ENCODE data around the gene PLA2G1B.
"Not testable (repeated sequence)": the region's sequence is repeated elsewhere in the genome, so short reads cannot be mapped to it uniquely, and the experiment has no call there.

Gene PLA2G1B

DNA sequence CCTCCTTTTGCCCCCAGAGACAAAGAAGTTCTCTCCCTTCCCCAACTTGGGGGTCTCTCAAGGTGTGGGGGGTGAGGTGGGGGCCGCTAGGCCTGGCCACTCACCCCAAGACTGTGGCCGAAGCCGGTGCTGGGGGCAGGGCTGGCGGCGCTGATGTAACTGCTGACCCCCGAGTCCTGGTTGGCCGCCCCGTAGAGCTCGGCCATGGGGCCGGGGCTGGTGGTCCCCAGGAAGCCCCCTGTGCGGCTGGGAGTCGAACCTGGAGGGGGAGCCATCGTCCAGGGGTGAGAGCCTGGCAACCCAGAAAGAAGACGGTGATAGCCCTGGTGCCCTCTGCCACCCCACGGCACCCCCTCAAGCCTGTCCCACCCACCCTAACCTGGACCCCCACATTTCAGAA lies 18.5 kb upstream of the PLA2G1B start:
- CTCF ChIA-PET, result interaction anchor here (1.0 kb wide), 1 partner anchor 8 kb away, joined by 3 read pairs; no protein-coding TSS in a partner anchor

DNA sequence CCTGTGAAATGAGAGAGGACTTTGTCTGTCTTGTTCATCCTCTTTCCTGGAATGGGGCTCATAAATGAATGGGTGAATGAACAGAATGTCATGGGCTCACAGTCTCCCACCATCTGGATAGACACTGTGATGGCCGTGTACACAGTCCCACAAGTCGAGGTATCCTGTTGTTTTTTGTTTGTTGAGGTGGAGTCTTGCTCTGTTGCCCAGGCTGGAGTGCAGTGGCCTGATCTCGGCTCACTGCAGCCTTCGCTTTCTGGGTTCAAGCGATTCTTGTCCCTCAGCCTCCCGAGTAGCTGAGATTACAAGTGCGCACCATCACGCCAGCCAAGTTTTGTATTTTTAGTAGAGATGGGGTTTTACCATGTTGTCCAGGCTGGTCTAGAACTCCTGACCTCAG lies 16.1 kb upstream of the PLA2G1B start:
- POLR2A ChIA-PET, result no interaction called here
- TF ChIP-seq, protein P1, sequence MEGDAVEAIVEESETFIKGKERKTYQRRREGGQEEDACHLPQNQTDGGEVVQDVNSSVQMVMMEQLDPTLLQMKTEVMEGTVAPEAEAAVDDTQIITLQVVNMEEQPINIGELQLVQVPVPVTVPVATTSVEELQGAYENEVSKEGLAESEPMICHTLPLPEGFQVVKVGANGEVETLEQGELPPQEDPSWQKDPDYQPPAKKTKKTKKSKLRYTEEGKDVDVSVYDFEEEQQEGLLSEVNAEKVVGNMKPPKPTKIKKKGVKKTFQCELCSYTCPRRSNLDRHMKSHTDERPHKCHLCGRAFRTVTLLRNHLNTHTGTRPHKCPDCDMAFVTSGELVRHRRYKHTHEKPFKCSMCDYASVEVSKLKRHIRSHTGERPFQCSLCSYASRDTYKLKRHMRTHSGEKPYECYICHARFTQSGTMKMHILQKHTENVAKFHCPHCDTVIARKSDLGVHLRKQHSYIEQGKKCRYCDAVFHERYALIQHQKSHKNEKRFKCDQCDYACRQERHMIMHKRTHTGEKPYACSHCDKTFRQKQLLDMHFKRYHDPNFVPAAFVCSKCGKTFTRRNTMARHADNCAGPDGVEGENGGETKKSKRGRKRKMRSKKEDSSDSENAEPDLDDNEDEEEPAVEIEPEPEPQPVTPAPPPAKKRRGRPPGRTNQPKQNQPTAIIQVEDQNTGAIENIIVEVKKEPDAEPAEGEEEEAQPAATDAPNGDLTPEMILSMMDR (IDR thresholded peaks at IDR 0.05; ENCODE audit: insufficient read depth, low read length, missing control alignments), result no peak
- CTCF ChIA-PET, result no interaction called here
- H3K4me3 ChIP-seq (ENCODE audit: low read depth, low read length), result no peak overlapping the region
- DNase-seq (ENCODE audit: low read depth, low spot score), result no peak

More for the DNA sequence above, 18.5 kb upstream of the PLA2G1B start:
- TF ChIP-seq, protein P1 (IDR thresholded peaks at IDR 0.05; ENCODE audit: insufficient read depth, low read length, missing control alignments), result no peak
- POLR2A ChIA-PET, result no interaction called here
- no peak overlapping the region for H3K4me3 ChIP-seq (ENCODE audit: low read depth, low read length)
- no peak for DNase-seq (ENCODE audit: low read depth, low spot score)

DNA sequence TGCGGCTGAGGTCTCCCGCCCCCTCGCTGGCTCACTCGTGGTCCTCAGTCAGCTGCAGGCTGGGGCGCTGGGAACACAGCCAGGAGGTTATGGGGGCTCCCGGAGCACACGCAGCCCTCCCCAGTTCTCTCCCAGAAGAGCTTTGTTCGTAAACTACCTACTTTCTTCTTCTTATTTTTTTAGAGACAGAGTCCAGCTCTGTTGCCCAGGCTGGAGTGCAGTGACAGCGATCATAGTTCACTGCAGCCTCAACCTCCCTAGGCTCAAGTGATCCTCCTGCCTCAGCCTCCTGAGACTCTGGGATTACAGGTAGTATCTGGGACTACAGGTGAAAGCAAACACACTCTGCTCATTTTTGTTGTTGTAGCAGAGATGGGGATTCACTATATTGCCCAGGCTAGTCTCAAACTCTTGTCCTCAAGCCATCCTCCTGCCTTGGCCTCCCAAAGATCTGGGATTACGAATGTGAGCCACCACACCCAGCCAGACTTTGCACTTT lies 15.5 kb upstream of the PLA2G1B start:
- CTCF ChIA-PET, result interaction anchor here (0.8 kb wide), 1 partner anchor 10 kb away, joined by 3 read pairs; no protein-coding TSS in a partner anchor
- H3K4me3 ChIP-seq (ENCODE audit: low read depth, low read length), result no peak overlapping the region
- no peak for DNase-seq (ENCODE audit: low read depth, low spot score)
- TF ChIP-seq, protein P1 (IDR thresholded peaks at IDR 0.05; ENCODE audit: insufficient read depth, low read length, missing control alignments), result no peak
- POLR2A ChIA-PET, result no interaction called here

DNA sequence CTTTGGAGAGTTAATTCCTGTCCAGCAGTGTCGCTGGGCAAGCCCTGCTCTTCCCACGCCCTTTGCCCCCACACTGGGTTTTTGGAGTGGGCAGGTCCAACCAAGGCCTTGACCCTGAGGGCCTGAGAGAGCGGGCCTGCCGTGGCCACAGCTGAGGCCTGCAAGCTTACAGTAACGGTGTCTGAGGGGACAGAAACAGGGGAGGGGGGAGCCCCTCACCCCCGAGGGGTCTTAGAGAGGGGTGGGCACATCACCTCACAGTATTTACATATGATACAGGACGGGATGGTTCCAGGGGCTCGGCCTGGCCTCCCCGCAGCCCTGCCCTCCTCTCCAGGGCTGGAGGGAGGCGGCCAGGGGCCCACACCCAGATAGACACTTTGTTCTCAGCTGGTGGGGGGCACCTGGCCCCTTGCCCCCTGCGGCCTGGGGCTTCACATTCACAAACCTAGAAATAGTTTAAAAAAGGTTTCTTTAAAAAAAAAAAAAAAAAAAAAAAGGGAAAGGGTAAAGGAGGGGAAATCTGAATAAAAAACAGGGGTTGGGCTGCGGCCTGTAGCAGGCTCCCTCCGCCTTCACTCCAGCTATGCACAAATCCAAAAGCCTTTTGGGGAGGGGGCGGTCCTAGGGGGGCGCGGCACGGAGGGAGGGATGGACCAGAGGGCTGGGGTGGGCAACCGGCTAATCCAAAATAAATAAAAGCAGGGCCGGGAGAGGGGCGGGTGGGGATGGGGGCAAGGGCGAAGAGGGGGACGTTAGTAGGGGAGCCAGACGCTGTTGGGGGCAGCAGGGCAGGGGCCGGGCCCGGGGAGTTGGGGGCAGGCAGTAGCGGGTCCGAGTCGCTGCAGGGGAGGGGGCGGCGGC lies 14.8 kb upstream of the PLA2G1B start:
- no peak overlapping the region for H3K4me3 ChIP-seq (ENCODE audit: low read depth, low read length)
- no peak for DNase-seq (ENCODE audit: low read depth, low spot score)
- TF ChIP-seq, protein P1 (IDR thresholded peaks at IDR 0.05; ENCODE audit: insufficient read depth, low read length, missing control alignments), result no peak
- CTCF ChIA-PET, result interaction anchor here (0.8 to 1.7 kb wide), 3 partner anchors 11 to 15 kb away, joined by 3 to 9 read pairs (median 4); no protein-coding TSS in a partner anchor
- POLR2A ChIA-PET, result no interaction called here

DNA sequence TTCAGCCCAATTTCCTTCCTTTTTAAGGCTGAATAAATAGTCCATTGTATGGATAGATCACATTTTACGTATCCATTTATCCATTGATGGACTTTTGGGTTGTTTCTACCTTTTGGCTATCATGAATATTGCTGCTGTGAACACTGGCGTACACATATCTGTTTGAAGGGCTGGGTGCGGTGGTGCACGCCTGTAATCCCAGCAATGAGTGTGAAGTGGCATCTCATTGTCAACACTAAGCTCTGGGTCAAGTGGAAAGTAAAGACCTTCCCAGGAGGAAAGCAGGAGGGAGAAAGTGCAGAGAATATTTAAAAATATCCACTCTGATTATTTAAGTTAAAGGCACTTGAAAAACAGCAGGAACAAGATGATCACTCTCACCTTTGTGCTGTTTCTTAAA lies 11.7 kb upstream of the PLA2G1B start:
- ChIA-PET CTCF (interaction anchor here (1.2 to 2.5 kb wide), 4 partner anchors 12 to 92 kb away, joined by 4 to 6 read pairs (median 4); no protein-coding TSS in a partner anchor), POLR2A (no interaction called here)
- DNase-seq (ENCODE audit: low read depth, low spot score), result no peak

DNA sequence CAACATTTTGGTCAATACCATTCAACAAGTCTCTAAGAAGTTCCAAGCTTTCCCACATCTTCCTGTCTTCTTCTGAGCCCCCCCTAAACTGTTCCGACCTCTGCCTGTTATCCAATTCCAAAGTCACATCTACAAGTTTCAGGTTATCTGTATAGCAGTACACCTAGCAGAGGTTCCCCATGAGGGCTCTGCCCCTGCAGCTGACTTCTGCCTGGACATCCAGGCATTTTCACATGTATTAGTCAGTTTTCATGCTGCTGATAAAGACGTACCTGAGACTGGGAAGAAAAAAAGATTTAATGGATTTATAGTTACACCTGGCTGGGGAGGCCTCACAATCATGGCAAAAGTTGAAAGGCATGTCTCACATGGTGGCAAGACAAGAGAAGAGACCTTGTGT lies 10.2 kb upstream of the PLA2G1B start:
- no peak for DNase-seq (ENCODE audit: low read depth, low spot score)
- TF ChIP-seq, protein P1 (IDR thresholded peaks at IDR 0.05; ENCODE audit: insufficient read depth, low read length, missing control alignments), result no peak
- ChIA-PET CTCF (interaction anchor here (1.0 to 3.2 kb wide), 8 partner anchors 9 to 94 kb away, joined by 3 to 19 read pairs (median 4); partner anchors contain the start of gene PLA2G1B), POLR2A (no interaction called here)
- no peak overlapping the region for H3K4me3 ChIP-seq (ENCODE audit: low read depth, low read length)

More for the DNA sequence above, 11.7 kb upstream of the PLA2G1B start:
- no peak overlapping the region for H3K4me3 ChIP-seq (ENCODE audit: low read depth, low read length)
- TF ChIP-seq, protein P1 (IDR thresholded peaks at IDR 0.05; ENCODE audit: insufficient read depth, low read length, missing control alignments), result no peak

DNA sequence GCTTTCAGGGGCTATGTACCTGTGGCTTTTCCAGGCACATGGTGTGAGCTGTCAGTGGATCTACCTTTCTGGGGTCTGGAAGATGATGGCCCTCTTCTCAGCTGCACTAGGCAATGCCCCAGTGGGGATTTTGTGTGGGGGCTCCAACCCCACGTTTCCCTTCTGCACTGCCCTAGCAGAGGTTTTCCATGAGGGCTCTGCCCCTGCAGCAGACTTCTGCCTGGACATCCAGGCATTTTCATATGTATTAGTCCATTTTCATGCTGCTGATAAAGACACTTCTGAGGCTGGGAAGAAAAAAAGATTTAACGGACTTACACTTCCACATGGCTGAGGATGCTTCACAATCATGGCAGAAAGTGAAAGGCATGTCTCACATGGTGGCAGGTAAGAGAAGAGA lies 8.8 kb upstream of the PLA2G1B start:
- CTCF ChIA-PET, result interaction anchor here (1.2 to 3.2 kb wide), 7 partner anchors 12 to 94 kb away, joined by 3 to 19 read pairs (median 6); no protein-coding TSS in a partner anchor
- POLR2A ChIA-PET; DNase-seq (ENCODE audit: low read depth, low spot score); H3K4me3 ChIP-seq (ENCODE audit: low read depth, low read length): not testable (repeated sequence)
